GM12874 (cell line): Measurements from ENCODE around the gene SUGCT.

Experiments used
- TF ChIP-seq, protein P1 (sequence below): IDR thresholded peaks from 2 replicates; pipeline ENCODE4 v1.5.1; 2011; ENCODE audit warnings: low read depth, mild to moderate bottlenecking, control low read depth, low read length, moderate library complexity; ENCODE audit not compliant: insufficient read depth

The SUGCT gene

DNA sequence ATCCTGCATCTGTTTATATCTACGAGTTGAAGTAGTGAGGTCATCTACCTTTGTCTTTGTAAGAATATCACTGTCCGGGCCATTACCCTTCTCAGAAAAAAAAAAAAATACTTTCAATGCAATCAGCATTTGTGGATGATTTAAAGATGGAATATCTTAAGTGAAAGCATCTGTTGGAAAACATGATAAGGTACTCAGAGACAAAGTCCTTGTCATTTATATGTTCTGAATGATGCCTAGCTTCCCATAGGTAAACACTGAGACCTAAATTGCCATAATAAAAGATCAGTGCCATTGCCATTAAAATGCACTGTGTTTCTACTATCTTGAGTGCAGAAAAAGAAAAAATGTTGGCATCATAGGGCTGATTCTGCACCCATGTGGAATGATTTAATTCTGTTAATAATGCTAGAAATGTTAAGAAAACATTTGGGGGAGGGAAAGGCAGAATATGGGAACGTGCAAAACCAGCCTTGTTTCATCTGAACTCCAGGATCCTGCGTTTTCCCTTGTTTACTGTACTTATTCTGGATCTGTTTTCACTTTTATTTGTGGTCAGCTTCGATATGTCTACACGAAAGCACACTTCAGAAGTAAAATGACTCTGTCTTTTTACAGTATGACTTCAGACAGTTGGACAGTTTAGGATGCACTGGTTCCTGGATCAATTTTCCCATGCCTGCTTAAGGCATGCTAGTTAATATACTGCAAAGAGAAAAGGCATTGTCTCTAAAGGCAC lies 669.8 kb downstream of the SUGCT start:
- TF ChIP-seq, protein P1, sequence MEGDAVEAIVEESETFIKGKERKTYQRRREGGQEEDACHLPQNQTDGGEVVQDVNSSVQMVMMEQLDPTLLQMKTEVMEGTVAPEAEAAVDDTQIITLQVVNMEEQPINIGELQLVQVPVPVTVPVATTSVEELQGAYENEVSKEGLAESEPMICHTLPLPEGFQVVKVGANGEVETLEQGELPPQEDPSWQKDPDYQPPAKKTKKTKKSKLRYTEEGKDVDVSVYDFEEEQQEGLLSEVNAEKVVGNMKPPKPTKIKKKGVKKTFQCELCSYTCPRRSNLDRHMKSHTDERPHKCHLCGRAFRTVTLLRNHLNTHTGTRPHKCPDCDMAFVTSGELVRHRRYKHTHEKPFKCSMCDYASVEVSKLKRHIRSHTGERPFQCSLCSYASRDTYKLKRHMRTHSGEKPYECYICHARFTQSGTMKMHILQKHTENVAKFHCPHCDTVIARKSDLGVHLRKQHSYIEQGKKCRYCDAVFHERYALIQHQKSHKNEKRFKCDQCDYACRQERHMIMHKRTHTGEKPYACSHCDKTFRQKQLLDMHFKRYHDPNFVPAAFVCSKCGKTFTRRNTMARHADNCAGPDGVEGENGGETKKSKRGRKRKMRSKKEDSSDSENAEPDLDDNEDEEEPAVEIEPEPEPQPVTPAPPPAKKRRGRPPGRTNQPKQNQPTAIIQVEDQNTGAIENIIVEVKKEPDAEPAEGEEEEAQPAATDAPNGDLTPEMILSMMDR = no peak

DNA sequence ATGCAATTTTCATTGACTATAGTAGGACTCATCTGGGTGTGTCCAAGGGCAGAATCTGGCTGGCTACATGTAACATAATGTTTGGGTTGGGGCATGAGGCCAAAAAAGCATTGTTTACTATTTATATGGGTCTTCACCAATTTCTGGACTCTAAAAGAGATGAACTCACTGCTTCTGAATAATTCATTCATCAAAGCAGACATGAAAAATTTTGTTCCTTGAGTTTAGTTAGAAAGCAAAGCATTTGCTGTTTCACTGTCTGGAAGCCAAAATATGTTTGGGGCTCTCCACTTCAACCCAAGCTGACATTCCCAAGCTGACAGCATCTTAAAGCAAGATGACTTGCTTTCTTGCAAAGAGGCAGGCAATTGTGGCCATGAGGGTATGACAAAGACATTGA lies 670.6 kb downstream of the SUGCT start:
- TF ChIP-seq, protein P1 = no peak

DNA sequence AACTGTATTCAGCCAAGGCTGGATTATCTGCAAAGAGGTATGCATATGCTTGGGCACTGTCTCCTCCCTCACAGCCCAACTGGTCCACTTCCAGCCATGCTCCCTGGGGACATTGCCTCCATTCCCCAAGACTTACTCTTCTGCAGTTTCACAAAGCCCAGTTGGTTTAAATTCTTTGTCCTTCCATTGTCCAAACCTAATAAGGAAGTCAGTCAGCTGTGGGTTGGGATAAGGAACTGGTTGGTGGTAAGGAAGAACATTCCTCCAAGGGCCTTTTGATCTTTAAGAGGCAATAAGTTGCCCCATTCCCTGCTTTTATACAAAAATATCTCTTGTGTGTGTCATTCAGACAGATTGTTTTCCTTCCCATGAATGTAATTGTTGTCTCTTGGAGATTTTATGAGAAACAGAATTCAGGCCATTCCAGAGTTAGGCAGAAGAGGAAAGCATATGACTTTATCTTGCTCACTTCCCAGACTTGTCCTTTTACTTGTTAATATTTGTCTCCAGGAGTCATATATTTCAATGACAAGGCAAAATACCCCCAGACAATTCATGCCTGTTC lies 673.7 kb downstream of the SUGCT start:
- TF ChIP-seq, protein P1 = no peak

DNA sequence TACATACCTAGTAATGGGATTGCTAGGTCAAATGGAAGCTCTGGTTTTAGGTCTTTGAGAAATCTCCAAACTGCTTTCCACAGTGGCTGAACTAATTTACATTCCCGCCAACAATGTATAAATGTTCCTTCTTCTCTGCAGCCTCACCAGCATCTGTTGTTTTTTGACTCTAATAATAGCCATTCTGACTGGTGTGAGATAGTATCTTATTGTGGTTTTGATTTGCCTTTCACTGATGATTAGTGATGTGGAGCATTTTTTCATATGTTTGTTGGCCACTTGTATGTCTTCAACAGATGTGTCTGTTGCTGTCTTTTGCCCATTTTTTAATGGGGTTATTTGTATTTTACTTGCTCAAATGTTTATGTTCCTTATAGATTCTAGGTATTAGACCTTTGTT lies 675.5 kb downstream of the SUGCT start:
- TF ChIP-seq, protein P1 = no peak

DNA sequence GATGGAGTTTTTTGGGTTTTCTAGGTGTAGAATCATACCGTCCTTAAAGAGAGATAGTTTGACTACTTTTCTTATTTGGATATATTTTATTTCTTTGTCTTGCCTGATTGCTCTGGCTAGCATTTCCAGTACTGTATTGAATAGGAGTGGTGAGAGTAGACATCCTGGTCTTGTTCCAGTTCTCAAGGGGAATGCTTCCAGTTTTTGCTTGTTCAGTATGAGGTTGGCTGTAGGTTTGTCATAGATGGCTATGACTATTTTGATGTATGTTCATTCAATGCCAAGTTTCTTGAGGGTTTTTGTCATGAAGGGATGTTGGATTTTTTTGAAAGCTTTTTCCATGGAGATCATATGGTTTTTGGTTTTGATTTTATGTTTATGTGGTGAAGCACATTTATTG lies 676.9 kb downstream of the SUGCT start:
- TF ChIP-seq, protein P1 = no peak

DNA sequence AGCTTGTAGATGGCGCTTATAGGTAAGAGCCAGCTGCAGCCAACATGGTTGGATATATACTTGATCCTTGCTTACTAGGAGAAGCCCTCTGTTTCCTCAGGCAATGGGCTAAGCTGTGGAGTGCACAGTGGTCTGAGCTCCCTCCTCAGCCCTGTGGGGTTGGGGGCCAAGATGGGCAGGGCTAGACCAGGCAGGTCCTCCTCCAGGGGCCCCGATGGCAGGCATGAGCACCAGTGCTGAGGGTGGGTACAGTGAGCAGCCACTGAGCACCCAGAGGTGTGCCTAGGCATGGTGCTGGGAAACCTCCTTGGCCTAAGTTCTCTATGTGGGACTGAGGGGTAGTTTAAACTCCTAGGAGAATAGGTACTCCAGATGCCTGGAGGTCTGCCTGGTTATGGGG lies 680.2 kb downstream of the SUGCT start:
- TF ChIP-seq, protein P1 = no peak

DNA sequence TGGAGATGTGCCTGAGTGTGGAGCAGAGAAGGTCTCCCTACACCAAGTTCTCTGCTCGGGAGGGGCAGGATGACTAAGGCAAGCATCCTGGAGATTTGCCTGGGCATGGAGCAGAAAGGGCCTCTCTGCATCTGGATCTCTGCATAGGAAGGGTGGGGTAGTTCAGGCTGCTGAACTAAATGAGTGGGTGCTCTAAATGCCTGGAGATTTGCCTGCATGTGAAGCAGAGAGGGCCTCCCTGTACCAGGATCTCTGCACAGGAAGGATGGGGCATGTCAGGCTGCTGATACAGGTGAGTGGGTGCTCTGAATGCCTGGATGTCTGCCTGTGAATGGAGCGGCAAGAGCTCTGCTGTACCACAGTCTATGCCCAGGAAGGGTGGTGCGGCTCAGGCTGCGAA lies 680.7 kb downstream of the SUGCT start:
- TF ChIP-seq, protein P1 = no peak
